ENCODE results near the gene CTNNBL1.

CTNNBL1 gene

DNA sequence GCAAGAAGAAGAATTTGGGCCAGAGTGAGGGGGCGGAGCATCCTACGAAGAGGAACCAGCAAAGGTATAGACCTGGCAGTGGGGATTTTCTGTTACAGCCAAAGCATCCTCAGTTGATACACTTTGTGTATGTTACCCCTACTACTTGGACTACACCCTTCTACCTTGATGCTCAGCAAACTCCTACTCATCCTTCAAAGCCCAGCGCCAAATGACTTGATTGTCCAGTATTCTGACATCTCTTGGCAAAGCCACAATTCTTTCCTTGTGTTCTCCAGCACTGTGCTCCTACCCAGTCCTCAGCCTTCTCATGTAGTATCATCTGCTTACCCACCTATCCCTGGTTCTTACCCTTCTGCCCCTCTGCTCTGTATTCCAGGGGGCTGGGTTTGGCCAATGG lies 21.7 kb upstream of the CTNNBL1 start:
- H2BK12ac ChIP-seq (ENCODE audit: low read length): no peak overlapping the region
- H3K4ac ChIP-seq (ENCODE audit: low read depth, low read length): no peak overlapping the region
- H2BK120ac ChIP-seq (ENCODE audit: insufficient read depth, low read length, poor library complexity): no peak overlapping the region
- no peak overlapping the region for H3K4me3 ChIP-seq (ENCODE audit: low read depth, low read length)
- H2AK5ac ChIP-seq (ENCODE audit: low read length): no peak overlapping the region
- H3K79me1 ChIP-seq (ENCODE audit: low read length): no peaks in the 10 kb centered on the region
- H3K79me2 ChIP-seq (ENCODE audit: control insufficient read depth, insufficient read depth, low read length, poor library complexity): no peaks in the 10 kb centered on the region
- no peak overlapping the region for H4K12ac ChIP-seq (ENCODE audit: low read depth, low read length)
- H3K9ac ChIP-seq (ENCODE audit: low read length): no peak overlapping the region
- DNase-seq: no peak
- H3K23ac ChIP-seq (ENCODE audit: low read length): no peak overlapping the region
- peaks cover 2% of the 10 kb centered on the region for H3K9me3 ChIP-seq (ENCODE audit: insufficient read depth, low read depth, low read length)
- peaks cover 4 to 5% of the 10 kb centered on the region in 2 experiments for H3K4me1 ChIP-seq (ENCODE audit: control insufficient read depth in 1 of 2, insufficient read depth in 2 of 2, low read length in 2 of 2)
- WGBS (ENCODE audit: extremely low coverage, insufficient coverage, insufficient read length): no CpG with 5 or more reads among the region's 3 CpGs
- no peak overlapping the region for H3K14ac ChIP-seq (ENCODE audit: low read length)
- no peak overlapping the region for H3K4me2 ChIP-seq (ENCODE audit: low read length)
- no peaks in the 10 kb centered on the region for H3K27me3 ChIP-seq (ENCODE audit: insufficient read depth, low read length)
- no peaks in the 10 kb centered on the region for H3K36me3 ChIP-seq (ENCODE audit: control insufficient read depth in 1 of 2, insufficient read depth in 2 of 2, low read length in 2 of 2)
- no peak overlapping the region for H4K91ac ChIP-seq (ENCODE audit: low read depth, low read length)
- no peak overlapping the region for H3K27ac ChIP-seq (ENCODE audit: low read depth, low read length)
- no peak overlapping the region for H3K18ac ChIP-seq (ENCODE audit: low read length)
- H2AFZ ChIP-seq (ENCODE audit: insufficient read depth, low read length, poor library complexity): no peak overlapping the region
- no peak overlapping the region for H4K8ac ChIP-seq (ENCODE audit: low read depth, low read length)
- no peak overlapping the region for H2BK5ac ChIP-seq (ENCODE audit: low read depth, low read length, poor library complexity)

DNA sequence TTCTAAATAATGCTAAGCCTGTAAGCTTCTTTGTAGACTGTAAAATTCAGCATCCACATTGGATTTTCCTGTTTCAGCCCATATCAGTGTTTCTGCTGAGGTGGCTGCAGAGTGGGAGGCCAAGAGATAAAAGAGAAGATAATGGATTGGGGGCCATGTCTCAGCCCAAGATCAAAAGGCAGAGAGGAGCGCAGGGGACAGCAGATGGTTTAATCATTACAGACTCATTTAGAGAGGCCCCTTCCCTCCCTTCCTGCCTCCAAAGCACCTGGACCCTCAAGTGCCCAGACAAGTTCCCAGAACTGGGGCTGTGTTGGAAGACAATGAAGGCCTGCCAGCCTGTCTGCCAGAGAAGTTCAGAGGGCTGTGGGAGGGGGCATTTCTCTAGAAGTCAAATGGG lies 20.4 kb upstream of the CTNNBL1 start:
- Histone ChIP-seq H3K27ac (ENCODE audit: low read depth, low read length) (no peak overlapping the region), H3K9me3 (ENCODE audit: insufficient read depth, low read depth, low read length) (peaks cover 2% of the 10 kb centered on the region)

DNA sequence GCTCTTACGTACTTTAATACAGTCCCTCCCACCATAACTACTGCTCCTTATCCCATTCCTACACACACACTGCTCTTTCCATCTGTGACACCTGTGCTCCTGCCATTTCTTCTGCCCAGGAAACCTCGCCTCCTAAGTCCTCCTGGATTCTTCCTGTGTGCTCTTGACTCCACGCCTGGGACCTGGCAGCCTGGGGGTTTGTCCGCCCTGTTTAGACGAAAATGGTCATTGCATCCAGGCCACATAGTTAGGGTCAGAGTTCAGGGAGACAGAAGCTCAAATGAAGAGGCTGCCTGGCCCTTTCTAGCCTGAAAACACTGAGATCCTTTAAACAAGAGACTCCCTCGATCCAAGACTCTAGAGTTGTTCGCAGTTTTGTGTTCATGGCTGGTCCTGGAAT lies 17.4 kb upstream of the CTNNBL1 start:
- Histone ChIP-seq H3K79me1 (ENCODE audit: low read length) (no peaks in the 10 kb centered on the region), H3K4me3 (ENCODE audit: low read depth, low read length) (no peak overlapping the region), H2BK120ac (ENCODE audit: insufficient read depth, low read length, poor library complexity) (no peak overlapping the region), H3K27me3 (ENCODE audit: insufficient read depth, low read length) (no peaks in the 10 kb centered on the region), H3K79me2 (ENCODE audit: control insufficient read depth, insufficient read depth, low read length, poor library complexity) (no peaks in the 10 kb centered on the region), H4K12ac (ENCODE audit: low read depth, low read length) (no peak overlapping the region), H3K27ac (ENCODE audit: low read depth, low read length) (no peak overlapping the region), H3K4me2 (ENCODE audit: low read length) (no peak overlapping the region), H2BK5ac (ENCODE audit: low read depth, low read length, poor library complexity) (no peak overlapping the region), H3K14ac (ENCODE audit: low read length) (no peak overlapping the region), H3K18ac (ENCODE audit: low read length) (no peak overlapping the region), H2AFZ (ENCODE audit: insufficient read depth, low read length, poor library complexity) (no peak overlapping the region), H3K4me1 (ENCODE audit: control insufficient read depth in 1 of 2, insufficient read depth in 2 of 2, low read length in 2 of 2) (no peaks in the 10 kb centered on the region), H3K4ac (ENCODE audit: low read depth, low read length) (no peak overlapping the region), H2BK12ac (ENCODE audit: low read length) (no peak overlapping the region), H3K9me3 (ENCODE audit: insufficient read depth, low read depth, low read length) (no peaks in the 10 kb centered on the region), H3K9ac (ENCODE audit: low read length) (no peak overlapping the region), H3K23ac (ENCODE audit: low read length) (no peak overlapping the region), H4K8ac (ENCODE audit: low read depth, low read length) (no peak overlapping the region), H2AK5ac (ENCODE audit: low read length) (no peak overlapping the region), H3K36me3 (ENCODE audit: control insufficient read depth in 1 of 2, insufficient read depth in 2 of 2, low read length in 2 of 2) (no peaks in the 10 kb centered on the region), H4K91ac (ENCODE audit: low read depth, low read length) (no peak overlapping the region)
- WGBS (ENCODE audit: extremely low coverage, insufficient coverage, insufficient read length): no CpG with 5 or more reads among the region's 7 CpGs
- DNase-seq: no peak

More for the DNA sequence above, 20.4 kb upstream of the CTNNBL1 start:
- no peak overlapping the region for H2BK12ac ChIP-seq (ENCODE audit: low read length)
- DNase-seq: no peak
- H3K9ac ChIP-seq (ENCODE audit: low read length): no peak overlapping the region
- no peak overlapping the region for H2BK5ac ChIP-seq (ENCODE audit: low read depth, low read length, poor library complexity)
- H2AK5ac ChIP-seq (ENCODE audit: low read length): no peak overlapping the region
- H4K12ac ChIP-seq (ENCODE audit: low read depth, low read length): no peak overlapping the region
- no peak overlapping the region for H3K18ac ChIP-seq (ENCODE audit: low read length)
- H3K14ac ChIP-seq (ENCODE audit: low read length): no peak overlapping the region
- H3K4me1 ChIP-seq (ENCODE audit: control insufficient read depth in 1 of 2, insufficient read depth in 2 of 2, low read length in 2 of 2): peaks cover 4 to 5% of the 10 kb centered on the region in 2 experiments
- H2AFZ ChIP-seq (ENCODE audit: insufficient read depth, low read length, poor library complexity): no peak overlapping the region
- H3K79me1 ChIP-seq (ENCODE audit: low read length): no peaks in the 10 kb centered on the region
- no peaks in the 10 kb centered on the region for H3K27me3 ChIP-seq (ENCODE audit: insufficient read depth, low read length)
- no peak overlapping the region for H2BK120ac ChIP-seq (ENCODE audit: insufficient read depth, low read length, poor library complexity)
- H4K91ac ChIP-seq (ENCODE audit: low read depth, low read length): no peak overlapping the region
- H3K4me3 ChIP-seq (ENCODE audit: low read depth, low read length): no peak overlapping the region
- H3K79me2 ChIP-seq (ENCODE audit: control insufficient read depth, insufficient read depth, low read length, poor library complexity): no peaks in the 10 kb centered on the region
- WGBS (ENCODE audit: extremely low coverage, insufficient coverage, insufficient read length): no CpG with 5 or more reads among the region's 1 CpG
- H4K8ac ChIP-seq (ENCODE audit: low read depth, low read length): no peak overlapping the region
- no peak overlapping the region for H3K4ac ChIP-seq (ENCODE audit: low read depth, low read length)
- no peak overlapping the region for H3K23ac ChIP-seq (ENCODE audit: low read length)
- H3K36me3 ChIP-seq (ENCODE audit: control insufficient read depth in 1 of 2, insufficient read depth in 2 of 2, low read length in 2 of 2): no peaks in the 10 kb centered on the region
- H3K4me2 ChIP-seq (ENCODE audit: low read length): no peak overlapping the region

DNA sequence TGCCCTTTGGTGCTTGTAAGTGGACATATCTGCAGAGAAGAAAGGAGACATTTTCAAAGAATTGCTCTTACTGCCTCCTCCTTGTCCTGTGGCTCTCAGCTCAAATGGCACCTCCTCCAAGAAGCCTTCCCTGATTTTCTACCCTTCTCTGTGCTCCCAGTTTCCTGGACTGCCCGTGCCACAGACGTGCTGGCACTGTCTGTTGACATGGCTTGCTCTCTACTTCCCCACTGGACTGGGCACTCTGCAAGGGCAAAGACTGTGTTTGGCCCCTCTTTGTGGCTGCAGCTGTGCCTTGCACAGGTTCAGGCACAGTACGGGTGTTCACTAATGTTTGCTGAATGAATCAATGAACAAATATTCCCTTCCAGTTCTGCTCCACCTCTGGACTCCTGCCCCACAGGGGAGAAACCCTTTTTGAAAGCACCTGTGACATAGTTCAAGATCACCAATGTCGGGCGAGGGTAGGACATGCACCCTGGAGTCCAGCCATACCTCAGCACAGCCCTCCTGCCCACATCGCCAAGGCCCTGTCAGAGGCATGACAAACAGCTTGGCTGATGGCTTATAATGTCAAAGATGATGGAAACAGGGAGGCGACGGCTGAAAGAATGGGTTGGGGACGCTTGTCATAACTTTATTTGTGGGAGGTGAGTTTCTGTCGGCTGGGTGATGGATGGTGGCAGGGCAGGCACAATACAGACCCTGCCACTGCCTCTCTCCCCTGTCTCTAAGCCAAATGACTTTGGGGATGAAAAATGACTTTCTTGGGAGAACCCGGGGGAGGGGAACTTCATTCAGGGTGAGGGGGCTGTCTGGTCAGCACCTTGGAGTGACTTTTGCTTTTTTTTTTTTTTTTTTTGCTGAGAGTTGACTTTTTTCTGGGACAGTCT lies 15.6 kb upstream of the CTNNBL1 start:
- Histone ChIP-seq H2BK5ac (ENCODE audit: low read depth, low read length, poor library complexity) (no peak overlapping the region), H3K18ac (ENCODE audit: low read length) (no peak overlapping the region), H3K36me3 (ENCODE audit: control insufficient read depth in 1 of 2, insufficient read depth in 2 of 2, low read length in 2 of 2) (no peaks in the 10 kb centered on the region), H2AFZ (ENCODE audit: insufficient read depth, low read length, poor library complexity) (no peak overlapping the region), H2BK12ac (ENCODE audit: low read length) (no peak overlapping the region), H4K12ac (ENCODE audit: low read depth, low read length) (no peak overlapping the region), H3K4me1 (ENCODE audit: control insufficient read depth in 1 of 2, insufficient read depth in 2 of 2, low read length in 2 of 2) (no peaks in the 10 kb centered on the region), H4K91ac (ENCODE audit: low read depth, low read length) (no peak overlapping the region), H3K4ac (ENCODE audit: low read depth, low read length) (no peak overlapping the region), H3K27ac (ENCODE audit: low read depth, low read length) (no peak overlapping the region), H3K9ac (ENCODE audit: low read length) (no peak overlapping the region), H3K23ac (ENCODE audit: low read length) (no peak overlapping the region), H3K79me2 (ENCODE audit: control insufficient read depth, insufficient read depth, low read length, poor library complexity) (no peaks in the 10 kb centered on the region), H4K8ac (ENCODE audit: low read depth, low read length) (no peak overlapping the region), H3K27me3 (ENCODE audit: insufficient read depth, low read length) (no peaks in the 10 kb centered on the region), H3K79me1 (ENCODE audit: low read length) (no peaks in the 10 kb centered on the region), H3K4me3 (ENCODE audit: low read depth, low read length) (no peak overlapping the region), H2AK5ac (ENCODE audit: low read length) (no peak overlapping the region), H2BK120ac (ENCODE audit: insufficient read depth, low read length, poor library complexity) (no peak overlapping the region), H3K14ac (ENCODE audit: low read length) (no peak overlapping the region), H3K4me2 (ENCODE audit: low read length) (no peak overlapping the region), H3K9me3 (ENCODE audit: insufficient read depth, low read depth, low read length) (no peaks in the 10 kb centered on the region)
- DNase-seq: peak; percentile 10 to 63
- no CpG with 5 or more reads among the region's 11 CpGs for WGBS (ENCODE audit: extremely low coverage, insufficient coverage, insufficient read length)
